Neural cell (in vitro differentiated cells): ENCODE results near the gene MUC6. TPM values are rescaled to one million over a fixed set of nuclear protein-coding genes. Genes with fewer than 3 reads are reported as not detected.

ENCODE experiments used
- H2AFZ ChIP-seq: fragments of 200-600, 300-800 bp; sonication (generic), shearing (Covaris generic); 2 replicates; pipeline ENCODE4 v1.6.0; 2014; ENCODE audit warnings: low read depth, mild to moderate bottlenecking, antibody characterized with exemption, low read length, moderate library complexity
- H3F3A ChIP-seq: fragments of 200-600 bp; shearing (Covaris generic); 2 replicates; pipeline ENCODE4 v1.6.1; 2016; ENCODE audit warnings: mild to moderate bottlenecking, moderate library complexity, mixed read lengths, antibody characterized with exemption, low read length; ENCODE audit not compliant: insufficient read depth, poor library complexity, severe bottlenecking
- H3K27ac ChIP-seq: fragments of 200-600, 300-800 bp; sonication (generic), shearing (Covaris generic); 2 replicates; pipeline ENCODE4 v1.5.1; 2014; ENCODE audit warnings: mild to moderate bottlenecking, low read length, moderate library complexity
- H3K27me3 ChIP-seq: fragments of 300-800, 200-600 bp; sonication (generic), shearing (Covaris generic); 2 replicates; pipeline ENCODE4 v1.6.0; 2014; ENCODE audit warnings: mild to moderate bottlenecking, low read depth, low read length, moderate library complexity; ENCODE audit not compliant: insufficient read depth
- H3K36me3 ChIP-seq: fragments of 300-800, 200-600 bp; sonication (generic), shearing (Covaris generic); 2 replicates; pipeline ENCODE4 v1.5.1; 2014; ENCODE audit warnings: mild to moderate bottlenecking, antibody characterized with exemption, low read length, moderate library complexity; ENCODE audit not compliant: insufficient read depth
- H3K4me2 ChIP-seq: fragments of 300-800, 200-600 bp; sonication (generic), shearing (Covaris generic); 2 replicates; pipeline ENCODE4 v1.6.0; 2014; ENCODE audit warnings: mild to moderate bottlenecking, low read length
- H3K4me3 ChIP-seq: fragments of 300-800, 200-600 bp; sonication (generic), shearing (Covaris generic); 2 replicates; pipeline ENCODE4 v1.5.1; 2014; ENCODE audit warnings: mild to moderate bottlenecking, low read length, moderate library complexity
- H3K79me2 ChIP-seq: fragments of 200-600 bp; shearing (Covaris generic); replicated peaks from 2 replicates; pipeline ENCODE4 v1.6.0; 2014; ENCODE audit warnings: mild to moderate bottlenecking, low read length, moderate library complexity; ENCODE audit not compliant: insufficient read depth
- H3K9ac ChIP-seq: fragments of 300-800, 200-600 bp; sonication (generic), shearing (Covaris generic); 2 replicates; pipeline ENCODE4 v1.6.1; 2016; ENCODE audit warnings: mild to moderate bottlenecking, low read length, mixed read lengths
- H3K9me2 ChIP-seq: fragments of 200-600 bp; shearing (Covaris generic); 2 replicates; pipeline ENCODE4 v1.6.1; 2016; ENCODE audit warnings: mild to moderate bottlenecking, low read length, mixed read lengths; ENCODE audit not compliant: insufficient read depth
- H3K9me3 ChIP-seq: fragments of 200-600, 300-800 bp; sonication (generic), shearing (Covaris generic); 2 replicates; pipeline ENCODE4 v1.6.1; 2016; ENCODE audit warnings: mild to moderate bottlenecking, mixed run types, low read length, moderate library complexity, mixed read lengths
- H4K20me1 ChIP-seq: fragments of 200-600 bp; shearing (Covaris generic); 2 replicates; pipeline ENCODE4 v1.6.1; 2016; ENCODE audit warnings: mild to moderate bottlenecking, mixed run types; ENCODE audit not compliant: insufficient read depth
- EP300 ChIP-seq: fragments of 450-650 bp; conservative IDR thresholded peaks from 2 replicates; pipeline ENCODE4 v1.6.1; 2014; ENCODE audit warnings: antibody characterized with exemption, mild to moderate bottlenecking, moderate library complexity; ENCODE audit not compliant: poor library complexity, severe bottlenecking
- EZH2 ChIP-seq: fragments of 200-600, 300-800 bp; shearing (Covaris generic), sonication (generic); IDR thresholded peaks from 2 replicates; pipeline ENCODE4 v1.6.1; 2014; ENCODE audit warnings: antibody characterized with exemption, low read length, borderline replicate concordance, mild to moderate bottlenecking; ENCODE audit not compliant: insufficient read depth, poor library complexity, severe bottlenecking
- MXI1 ChIP-seq: fragments of 450-650 bp; conservative IDR thresholded peaks from 2 replicates; pipeline ENCODE4 v1.6.1; 2014; ENCODE audit warnings: antibody characterized with exemption, mild to moderate bottlenecking; ENCODE audit not compliant: poor library complexity, severe bottlenecking
- POLR2AphosphoS5 ChIP-seq: IDR thresholded peaks from 2 replicates; pipeline ENCODE4 v1.6.1; 2012
- RAD21 ChIP-seq: fragments of 450-650 bp; conservative IDR thresholded peaks from 2 replicates; pipeline ENCODE4 v1.6.1; 2014; ENCODE audit warnings: antibody characterized with exemption, mild to moderate bottlenecking, moderate library complexity
- SMC3 ChIP-seq: fragments of 450-650 bp; conservative IDR thresholded peaks from 2 replicates; pipeline ENCODE4 v1.6.1; 2014; ENCODE audit warnings: antibody characterized with exemption, mild to moderate bottlenecking, moderate library complexity; ENCODE audit not compliant: poor library complexity
- TAF1 ChIP-seq: IDR thresholded peaks from 2 replicates; pipeline ENCODE4 v1.6.1; 2012; ENCODE audit warnings: low read depth
- polyA plus RNA-seq: library from polyadenylated mRNA; depleted of rRNA; stranded (reverse); fragments of >200 nt; gene quantifications from 2 replicates; pipeline ENCODE4 v1.2.3, GENCODE V29; 2014
- TF ChIP-seq, protein P1 (sequence below): IDR thresholded peaks from 2 replicates; pipeline ENCODE4 v1.6.1; 2012; ENCODE audit warnings: borderline replicate concordance
- TF ChIP-seq, protein P2 (sequence below): fragments of 450-650 bp; IDR thresholded peaks from 2 replicates; pipeline ENCODE4 v1.5.1; 2014; ENCODE audit warnings: antibody characterized with exemption, mild to moderate bottlenecking, moderate library complexity; ENCODE audit not compliant: poor library complexity, severe bottlenecking

The MUC6 gene
- polyA plus RNA-seq, 1 donor from 2014 or later: not detected

DNA sequence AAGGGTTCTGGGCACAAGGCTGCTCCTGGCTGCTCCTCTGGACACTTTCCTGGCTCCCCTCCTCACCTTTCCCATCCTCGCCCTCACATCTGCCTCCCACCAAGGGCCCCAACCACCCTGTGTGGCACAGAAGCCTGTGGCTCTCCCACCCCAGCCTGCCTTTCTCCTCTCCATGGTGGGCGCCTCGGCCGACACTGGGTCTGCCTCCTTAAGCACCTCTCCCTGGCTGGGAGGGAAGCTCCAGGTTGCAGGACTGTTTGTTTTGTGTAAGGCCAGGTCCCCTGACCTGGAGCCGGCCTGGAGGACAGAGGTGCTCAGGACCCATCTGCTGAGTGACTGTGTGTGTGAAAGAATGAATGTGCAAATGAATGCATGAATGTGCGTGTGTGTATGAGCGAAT lies 14.1 kb downstream of the MUC6 start:
- Histone ChIP-seq H3K9me2 (no peaks in the 10 kb centered on the region), H3K9me3 (no peaks in the 10 kb centered on the region), H3K27me3 (no peaks in the 10 kb centered on the region), H3F3A (no peaks in the 10 kb centered on the region), H3K4me3 (no peak overlapping the region), H3K9ac (no peak overlapping the region), H4K20me1 (no peaks in the 10 kb centered on the region), H3K36me3 (no peaks in the 10 kb centered on the region), H3K27ac (no peak overlapping the region), H2AFZ (no peak overlapping the region), H3K4me2 (no peak overlapping the region), H3K79me2 (no peaks in the 10 kb centered on the region)
- no peak for TF ChIP-seq MXI1

DNA sequence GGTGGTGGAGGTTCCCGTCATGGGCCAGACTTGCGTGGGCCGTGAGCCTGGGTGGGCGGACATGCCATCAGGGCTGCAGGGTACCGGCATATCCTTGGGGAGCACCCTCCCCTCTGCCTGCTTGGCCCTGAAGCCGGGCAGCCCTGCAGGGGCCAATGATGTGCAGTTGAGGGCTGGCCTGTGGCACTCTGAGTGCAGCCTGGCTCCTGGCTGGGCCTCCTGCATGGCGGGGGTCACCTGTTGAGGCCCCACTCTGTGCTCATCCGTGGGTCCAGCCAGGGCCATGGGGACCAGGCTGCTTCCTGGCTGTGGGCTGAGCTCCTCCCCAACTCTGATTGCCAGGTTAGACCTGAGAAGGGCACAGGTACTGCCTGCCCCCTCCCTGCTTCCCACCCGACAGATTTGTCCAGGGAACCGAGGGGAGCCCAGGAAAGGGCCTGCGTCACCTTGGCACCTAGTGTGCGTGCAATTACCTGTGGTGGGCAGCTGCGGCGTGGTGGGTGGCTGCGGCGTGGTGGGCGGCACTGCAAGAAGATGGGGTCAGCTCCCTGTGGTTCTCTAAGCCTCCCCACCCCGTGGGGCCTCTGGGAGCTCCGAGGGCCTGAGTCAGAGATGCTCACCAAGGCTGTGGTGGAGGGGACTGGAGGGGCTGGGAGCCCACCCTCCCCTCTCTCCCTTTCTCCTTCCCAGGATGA lies 16.2 kb downstream of the MUC6 start:
- Histone ChIP-seq H3K9me2 (no peaks in the 10 kb centered on the region), H3K9me3 (no peaks in the 10 kb centered on the region), H3K9ac (no peak overlapping the region), H3K4me2 (no peak overlapping the region), H3K36me3 (no peaks in the 10 kb centered on the region), H2AFZ (no peak overlapping the region), H3K79me2 (no peaks in the 10 kb centered on the region), H4K20me1 (no peaks in the 10 kb centered on the region), H3K27me3 (no peaks in the 10 kb centered on the region), H3F3A (no peaks in the 10 kb centered on the region), H3K4me3 (no peak overlapping the region), H3K27ac (no peak overlapping the region)
- TF ChIP-seq EP300 (no peak), SMC3 (no peak), RAD21 (no peak), EZH2 (no peak), POLR2AphosphoS5 (no peak), TAF1 (no peak), MXI1 (no peak)
- TF ChIP-seq, protein P1, sequence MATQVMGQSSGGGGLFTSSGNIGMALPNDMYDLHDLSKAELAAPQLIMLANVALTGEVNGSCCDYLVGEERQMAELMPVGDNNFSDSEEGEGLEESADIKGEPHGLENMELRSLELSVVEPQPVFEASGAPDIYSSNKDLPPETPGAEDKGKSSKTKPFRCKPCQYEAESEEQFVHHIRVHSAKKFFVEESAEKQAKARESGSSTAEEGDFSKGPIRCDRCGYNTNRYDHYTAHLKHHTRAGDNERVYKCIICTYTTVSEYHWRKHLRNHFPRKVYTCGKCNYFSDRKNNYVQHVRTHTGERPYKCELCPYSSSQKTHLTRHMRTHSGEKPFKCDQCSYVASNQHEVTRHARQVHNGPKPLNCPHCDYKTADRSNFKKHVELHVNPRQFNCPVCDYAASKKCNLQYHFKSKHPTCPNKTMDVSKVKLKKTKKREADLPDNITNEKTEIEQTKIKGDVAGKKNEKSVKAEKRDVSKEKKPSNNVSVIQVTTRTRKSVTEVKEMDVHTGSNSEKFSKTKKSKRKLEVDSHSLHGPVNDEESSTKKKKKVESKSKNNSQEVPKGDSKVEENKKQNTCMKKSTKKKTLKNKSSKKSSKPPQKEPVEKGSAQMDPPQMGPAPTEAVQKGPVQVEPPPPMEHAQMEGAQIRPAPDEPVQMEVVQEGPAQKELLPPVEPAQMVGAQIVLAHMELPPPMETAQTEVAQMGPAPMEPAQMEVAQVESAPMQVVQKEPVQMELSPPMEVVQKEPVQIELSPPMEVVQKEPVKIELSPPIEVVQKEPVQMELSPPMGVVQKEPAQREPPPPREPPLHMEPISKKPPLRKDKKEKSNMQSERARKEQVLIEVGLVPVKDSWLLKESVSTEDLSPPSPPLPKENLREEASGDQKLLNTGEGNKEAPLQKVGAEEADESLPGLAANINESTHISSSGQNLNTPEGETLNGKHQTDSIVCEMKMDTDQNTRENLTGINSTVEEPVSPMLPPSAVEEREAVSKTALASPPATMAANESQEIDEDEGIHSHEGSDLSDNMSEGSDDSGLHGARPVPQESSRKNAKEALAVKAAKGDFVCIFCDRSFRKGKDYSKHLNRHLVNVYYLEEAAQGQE: no peak
- TF ChIP-seq, protein P2, sequence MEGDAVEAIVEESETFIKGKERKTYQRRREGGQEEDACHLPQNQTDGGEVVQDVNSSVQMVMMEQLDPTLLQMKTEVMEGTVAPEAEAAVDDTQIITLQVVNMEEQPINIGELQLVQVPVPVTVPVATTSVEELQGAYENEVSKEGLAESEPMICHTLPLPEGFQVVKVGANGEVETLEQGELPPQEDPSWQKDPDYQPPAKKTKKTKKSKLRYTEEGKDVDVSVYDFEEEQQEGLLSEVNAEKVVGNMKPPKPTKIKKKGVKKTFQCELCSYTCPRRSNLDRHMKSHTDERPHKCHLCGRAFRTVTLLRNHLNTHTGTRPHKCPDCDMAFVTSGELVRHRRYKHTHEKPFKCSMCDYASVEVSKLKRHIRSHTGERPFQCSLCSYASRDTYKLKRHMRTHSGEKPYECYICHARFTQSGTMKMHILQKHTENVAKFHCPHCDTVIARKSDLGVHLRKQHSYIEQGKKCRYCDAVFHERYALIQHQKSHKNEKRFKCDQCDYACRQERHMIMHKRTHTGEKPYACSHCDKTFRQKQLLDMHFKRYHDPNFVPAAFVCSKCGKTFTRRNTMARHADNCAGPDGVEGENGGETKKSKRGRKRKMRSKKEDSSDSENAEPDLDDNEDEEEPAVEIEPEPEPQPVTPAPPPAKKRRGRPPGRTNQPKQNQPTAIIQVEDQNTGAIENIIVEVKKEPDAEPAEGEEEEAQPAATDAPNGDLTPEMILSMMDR: no peak
